OCI-LY7 (cell line): ENCODE measurements around the gene HTD2. TPM values are rescaled to one million over a fixed set of nuclear protein-coding genes. Genes with fewer than 3 reads are reported as not detected.
"Not testable (repeated sequence)": the region's sequence is repeated elsewhere in the genome, so short reads cannot be mapped to it uniquely, and the experiment has no call there.

ENCODE experiments used
- BruUV-seq: library from RNA; stranded (reverse); fragments of 400-500 nt; replicated peaks from 2 replicates; lab custom pipeline; 2021; lab: Mats Ljungman, UMichigan
- CTCF ChIA-PET: fragments of 300-600 bp; sonication (Branson Sonifier 250); formaldehyde crosslinking; loops from one replicate; lab custom pipeline; 2022; ENCODE audit warnings: antibody characterized with exemption; ENCODE audit not compliant: unreplicated experiment; lab: Charles Lee
- POLR2A ChIA-PET: fragments of 300-600 bp; sonication (Branson Sonifier 250); formaldehyde crosslinking; loops from one replicate; lab custom pipeline; 2022; ENCODE audit warnings: antibody characterized with exemption; lab: Charles Lee
- DNase-seq: peaks from one replicate; pipeline ENCODE4 v3.0.0-alpha.2; 2015; ENCODE audit warnings: low spot score
- H2AFZ ChIP-seq: fragments of 200-600 bp; sonication (generic), shearing (Covaris generic); 2 replicates; pipeline ENCODE4 v1.6.1; 2014; ENCODE audit warnings: mild to moderate bottlenecking, antibody characterized with exemption, low read length, moderate library complexity
- H3K27ac ChIP-seq: fragments of 200-600 bp; sonication (generic); 2 replicates; pipeline ENCODE4 v1.5.1; 2014; ENCODE audit warnings: mixed run types, low read depth, mild to moderate bottlenecking, moderate library complexity, low read length, inconsistent platforms; ENCODE audit not compliant: poor library complexity, severe bottlenecking
- H3K36me3 ChIP-seq: fragments of 200-600 bp; sonication (generic); 2 replicates; pipeline ENCODE4 v1.6.1; 2014; ENCODE audit warnings: mild to moderate bottlenecking, antibody characterized with exemption, low read length, moderate library complexity, mixed read lengths; ENCODE audit not compliant: insufficient read depth
- H3K4me1 ChIP-seq: fragments of 200-600 bp; sonication (generic); 2 replicates; pipeline ENCODE4 v1.5.1; 2014; ENCODE audit warnings: mild to moderate bottlenecking, low read length; ENCODE audit not compliant: insufficient read depth, poor library complexity, severe bottlenecking
- H3K4me2 ChIP-seq: fragments of 200-600 bp; sonication (generic); 2 replicates; pipeline ENCODE4 v1.6.1; 2014; ENCODE audit warnings: mild to moderate bottlenecking, low read length
- H3K4me3 ChIP-seq: fragments of 200-600 bp; sonication (generic); 2 replicates; pipeline ENCODE4 v1.5.1; 2014; ENCODE audit warnings: mild to moderate bottlenecking, low read depth, low read length; ENCODE audit not compliant: poor library complexity, severe bottlenecking
- H3K79me2 ChIP-seq: fragments of 200-600 bp; sonication (generic); 2 replicates; pipeline ENCODE4 v1.6.1; 2016; ENCODE audit warnings: low read depth, mild to moderate bottlenecking, low read length, moderate library complexity, mixed read lengths; ENCODE audit not compliant: insufficient read depth
- H3K9me2 ChIP-seq: fragments of 200-600 bp; sonication (generic); 2 replicates; pipeline ENCODE4 v1.6.1; 2016; ENCODE audit warnings: mild to moderate bottlenecking, low read length, mixed read lengths; ENCODE audit not compliant: insufficient read depth
- H3K9me3 ChIP-seq: fragments of 200-600 bp; sonication (generic); 2 replicates; pipeline ENCODE4 v1.6.1; 2014; ENCODE audit warnings: mild to moderate bottlenecking, mixed run types, low read length, mixed read lengths
- H4K20me1 ChIP-seq: fragments of 200-600 bp; sonication (generic); 2 replicates; pipeline ENCODE4 v1.6.1; 2014; ENCODE audit warnings: mild to moderate bottlenecking, antibody characterized with exemption, low read length, moderate library complexity, mixed read lengths; ENCODE audit not compliant: insufficient read depth
- CTCF ChIP-seq: fragments of 200-600 bp; sonication (generic); conservative IDR thresholded peaks from 2 replicates; pipeline ENCODE4 v1.5.1; 2014; ENCODE audit warnings: mild to moderate bottlenecking, antibody characterized with exemption, low read length, moderate library complexity, mixed read lengths
- EZH2phosphoT487 ChIP-seq: fragments of 200-600 bp; sonication (generic); IDR thresholded peaks from 2 replicates; pipeline ENCODE4 v1.6.1; 2018; ENCODE audit warnings: low read depth, borderline replicate concordance, mild to moderate bottlenecking, mixed run types, antibody characterized with exemption, low read length, moderate library complexity, mixed read lengths
- intact Hi-C: fragments of 100-400 bp; cut with micrococcal nuclease; formaldehyde crosslinking; loops from one replicate; pipeline ENCODE4 v1.10.0; 2022; ENCODE audit not compliant: unreplicated experiment
- total RNA-seq, 2 experiments: library from RNA; depleted of rRNA in 1 of 2; stranded (reverse); fragments of >200 nt in 1 of 2; shearing (Covaris generic) in 1 of 2; gene quantifications; 2 replicates each; pipeline ENCODE4 v1.2.3, GENCODE V29; 2014 to 2022

Gene HTD2
- total RNA-seq, 2 experiments from 2014 or later = 10.0 to 13.0 TPM

- no peaks in the 10 kb centered on the region for H3K36me3 ChIP-seq
- intact Hi-C loops = no loop called here
- peak; percentile 31 for DNase-seq
- no peak for TF ChIP-seq CTCF
- no peak for TF ChIP-seq EZH2phosphoT487
- H2AFZ ChIP-seq = peak overlapping the region; percentile 4; the same call in 1 of the 2 replicates
- H3K27ac ChIP-seq = no peak overlapping the region
- H4K20me1 ChIP-seq = no peaks in the 10 kb centered on the region
- no peaks in the 10 kb centered on the region for H3K79me2 ChIP-seq
- H3K4me3 ChIP-seq = no peak overlapping the region
- no peaks in the 10 kb centered on the region for H3K9me2 ChIP-seq
- H3K4me1 ChIP-seq = peaks cover 14% of the 10 kb centered on the region
- BruUV-seq = no TSS peak
- H3K4me2 ChIP-seq = peak overlapping the region; percentile 36
- POLR2A ChIA-PET = interaction anchor here (1.0 kb wide), 1 partner anchor 58 kb away, joined by 3 read pairs; no protein-coding TSS in a partner anchor
- CTCF ChIA-PET = no interaction called here
- H3K9me3 ChIP-seq = no peaks in the 10 kb centered on the region
These were observed 39.7 kb upstream of the HTD2 start for GRCh38 chr3:58266577-58266976.

- BruUV-seq, intact Hi-C loops, H3K4me2 ChIP-seq, H3K4me3 ChIP-seq, H3K9me3 ChIP-seq, H3K36me3 ChIP-seq, DNase-seq, CTCF ChIA-PET, POLR2A ChIA-PET, H2AFZ ChIP-seq, H4K20me1 ChIP-seq, H3K27ac ChIP-seq, H3K9me2 ChIP-seq, H3K79me2 ChIP-seq: not testable (repeated sequence)
- peaks cover 14% of the 10 kb centered on the region for H3K4me1 ChIP-seq
These were observed 38.8 kb upstream of the HTD2 start for GRCh38 chr3:58267543-58267942.

- no peaks in the 10 kb centered on the region for H3K9me2 ChIP-seq
- intact Hi-C loops = no loop called here
- no peaks in the 10 kb centered on the region for H3K36me3 ChIP-seq
- no peak overlapping the region for H3K27ac ChIP-seq
- no peak overlapping the region for H3K4me2 ChIP-seq
- H4K20me1 ChIP-seq = no peaks in the 10 kb centered on the region
- POLR2A ChIA-PET = interaction anchor here (1.3 to 1.4 kb wide), 2 partner anchors 14 to 51 kb away, joined by 3 read pairs; no protein-coding TSS in a partner anchor
- H2AFZ ChIP-seq = no peak overlapping the region
- no peak overlapping the region for H3K4me3 ChIP-seq
- H3K79me2 ChIP-seq = no peaks in the 10 kb centered on the region
- BruUV-seq = no TSS peak
- CTCF ChIA-PET = no interaction called here
- DNase-seq = no peak
- no peak for TF ChIP-seq EZH2phosphoT487
- TF ChIP-seq CTCF = no peak
- no peaks in the 10 kb centered on the region for H3K9me3 ChIP-seq
- H3K4me1 ChIP-seq = peaks cover 14% of the 10 kb centered on the region
These were observed 37.0 kb upstream of the HTD2 start for GRCh38 chr3:58269356-58269755.
